ENCODE results near the gene PSMC1.

GRCh38 chr14:90255871-90256270 lies 482 bp upstream of the PSMC1 start:
- TF ChIP-seq, protein P1, sequence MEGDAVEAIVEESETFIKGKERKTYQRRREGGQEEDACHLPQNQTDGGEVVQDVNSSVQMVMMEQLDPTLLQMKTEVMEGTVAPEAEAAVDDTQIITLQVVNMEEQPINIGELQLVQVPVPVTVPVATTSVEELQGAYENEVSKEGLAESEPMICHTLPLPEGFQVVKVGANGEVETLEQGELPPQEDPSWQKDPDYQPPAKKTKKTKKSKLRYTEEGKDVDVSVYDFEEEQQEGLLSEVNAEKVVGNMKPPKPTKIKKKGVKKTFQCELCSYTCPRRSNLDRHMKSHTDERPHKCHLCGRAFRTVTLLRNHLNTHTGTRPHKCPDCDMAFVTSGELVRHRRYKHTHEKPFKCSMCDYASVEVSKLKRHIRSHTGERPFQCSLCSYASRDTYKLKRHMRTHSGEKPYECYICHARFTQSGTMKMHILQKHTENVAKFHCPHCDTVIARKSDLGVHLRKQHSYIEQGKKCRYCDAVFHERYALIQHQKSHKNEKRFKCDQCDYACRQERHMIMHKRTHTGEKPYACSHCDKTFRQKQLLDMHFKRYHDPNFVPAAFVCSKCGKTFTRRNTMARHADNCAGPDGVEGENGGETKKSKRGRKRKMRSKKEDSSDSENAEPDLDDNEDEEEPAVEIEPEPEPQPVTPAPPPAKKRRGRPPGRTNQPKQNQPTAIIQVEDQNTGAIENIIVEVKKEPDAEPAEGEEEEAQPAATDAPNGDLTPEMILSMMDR (conservative IDR thresholded peaks at IDR 0.05; ENCODE audit: low read depth, low read length): no peak
- TF ChIP-seq EZH2 (IDR thresholded peaks at IDR 0.05; ENCODE audit: borderline replicate concordance, low read depth, low read length, poor library complexity, severe bottlenecking): no peak

All from A673 (cell line).